ENCODE data around the gene PEX6.

The PEX6 gene

GRCh38 chr6:42974919-42975505, 4.0 kb downstream of the PEX6 start:
- DNase-seq (ENCODE audit: low read depth, low spot score), result no peak
- no peak overlapping the region for H3K27ac ChIP-seq (ENCODE audit: low read length)
- no peak overlapping the region for H3K4me3 ChIP-seq (ENCODE audit: low read length)
- H3K27me3 ChIP-seq (ENCODE audit: control insufficient read depth, insufficient read depth, low read length), result no peaks in the 10 kb centered on the region
- no CpG with 5 or more reads among the region's 5 CpGs for WGBS (ENCODE audit: insufficient coverage, insufficient read length)
- H3K4me1 ChIP-seq (ENCODE audit: control insufficient read depth, insufficient read depth, low read length), result no peaks in the 10 kb centered on the region
- no peaks in the 10 kb centered on the region for H3K36me3 ChIP-seq (ENCODE audit: control insufficient read depth, insufficient read depth, low read length)
- no peaks in the 10 kb centered on the region for H3K9me3 ChIP-seq (ENCODE audit: control insufficient read depth, insufficient read depth, low read length)

DNA sequence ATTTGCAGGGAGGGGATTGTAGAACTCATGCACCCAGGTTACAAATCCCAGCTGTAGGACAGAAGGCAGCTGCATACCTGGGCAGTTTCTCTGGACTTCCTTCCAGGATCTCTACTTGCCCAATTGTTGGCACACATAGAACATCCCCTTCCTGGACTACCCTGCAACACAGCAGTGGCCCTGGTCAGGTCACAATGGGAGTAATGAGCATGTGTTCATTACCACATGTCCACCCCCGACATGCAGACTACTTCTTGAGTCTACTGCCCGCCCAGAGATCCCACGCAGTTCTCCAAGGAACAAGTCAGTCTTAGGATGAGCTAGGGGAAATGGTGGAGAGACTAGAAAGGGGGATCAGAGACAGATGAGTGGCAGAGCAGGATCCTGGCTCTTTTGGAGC, 5.1 kb downstream of the PEX6 start:
- WGBS (ENCODE audit: insufficient coverage, insufficient read length), result no CpG with 5 or more reads among the region's 3 CpGs
- Histone ChIP-seq H3K4me1 (ENCODE audit: control insufficient read depth, insufficient read depth, low read length) (no peaks in the 10 kb centered on the region), H3K9me3 (ENCODE audit: control insufficient read depth, insufficient read depth, low read length) (no peaks in the 10 kb centered on the region), H3K27ac (ENCODE audit: low read length) (no peak overlapping the region), H3K36me3 (ENCODE audit: control insufficient read depth, insufficient read depth, low read length) (no peaks in the 10 kb centered on the region), H3K27me3 (ENCODE audit: control insufficient read depth, insufficient read depth, low read length) (no peaks in the 10 kb centered on the region), H3K4me3 (ENCODE audit: low read length) (no peak overlapping the region)
- no peak for DNase-seq (ENCODE audit: low read depth, low spot score)

DNA sequence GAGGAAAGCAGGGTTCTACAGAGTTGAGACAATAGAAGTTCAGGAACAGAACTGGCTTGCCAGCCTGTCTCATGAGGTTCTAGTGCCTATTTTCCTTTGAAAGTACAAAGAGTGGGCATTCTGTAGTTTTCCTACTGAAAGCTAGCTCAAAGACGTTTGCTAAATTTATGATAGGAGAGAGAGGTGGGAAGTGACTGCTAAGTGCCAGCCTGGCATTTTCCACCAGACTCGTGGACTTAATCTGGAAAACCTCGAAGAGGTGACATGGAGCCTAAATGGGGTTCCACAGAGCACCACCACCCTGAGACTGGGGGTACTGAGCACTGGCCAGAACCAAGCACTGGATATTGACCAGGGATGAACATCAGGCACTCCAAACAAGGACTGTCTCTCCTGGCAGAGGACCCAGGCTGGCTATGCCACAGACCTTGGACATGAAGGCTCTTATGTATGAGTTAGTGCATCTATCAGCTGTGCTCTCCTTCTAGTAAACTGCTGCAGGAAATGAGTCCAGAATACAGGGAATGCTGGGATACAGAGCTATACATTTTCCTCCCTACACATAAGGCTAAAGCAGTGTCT, 7.1 kb downstream of the PEX6 start:
- WGBS (ENCODE audit: insufficient coverage, insufficient read length), result no CpG with 5 or more reads among the region's 3 CpGs
- H3K4me1 ChIP-seq (ENCODE audit: control insufficient read depth, insufficient read depth, low read length), result no peaks in the 10 kb centered on the region

DNA sequence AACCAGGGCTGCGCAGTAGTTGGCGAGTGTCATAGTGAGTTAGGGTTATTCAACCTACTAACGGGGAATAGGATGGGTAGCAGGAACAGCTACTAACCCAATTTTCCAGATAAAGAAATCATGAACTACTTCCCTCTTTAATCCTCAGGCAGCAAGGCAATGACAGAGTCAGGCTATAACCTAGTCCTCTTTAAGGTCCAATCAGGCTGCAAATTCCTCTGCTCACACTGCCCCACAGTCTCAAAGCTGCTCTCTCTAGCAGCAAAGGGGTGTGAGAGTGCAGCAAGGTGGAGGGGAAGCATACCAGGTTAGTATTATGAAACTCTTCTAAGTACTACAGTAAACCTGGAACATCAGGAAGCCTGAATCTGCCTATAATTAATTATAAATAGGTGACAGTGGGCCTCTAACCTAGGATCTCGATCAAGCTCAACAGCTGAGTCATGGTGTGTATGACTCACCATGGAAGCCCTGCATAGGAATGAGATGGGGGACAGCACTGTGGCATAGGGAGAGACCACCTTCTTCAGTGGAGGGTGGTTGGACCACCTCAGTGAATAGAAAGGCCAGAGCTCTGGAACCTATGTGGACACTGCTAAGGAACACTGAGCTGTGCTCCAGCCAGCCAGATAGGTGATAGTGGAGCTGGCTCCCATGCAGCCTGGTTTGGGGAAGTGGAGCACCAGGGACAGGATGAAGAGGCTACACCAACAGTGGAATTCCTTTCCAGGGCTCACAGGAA, 7.9 kb downstream of the PEX6 start:
- Histone ChIP-seq H3K36me3 (ENCODE audit: control insufficient read depth, insufficient read depth, low read length) (peaks cover 3% of the 10 kb centered on the region; the same call in 1 of the 2 replicates), H3K9me3 (ENCODE audit: control insufficient read depth, insufficient read depth, low read length) (no peaks in the 10 kb centered on the region), H3K27me3 (ENCODE audit: control insufficient read depth, insufficient read depth, low read length) (no peaks in the 10 kb centered on the region), H3K4me1 (ENCODE audit: control insufficient read depth, insufficient read depth, low read length) (no peaks in the 10 kb centered on the region), H3K27ac (ENCODE audit: low read length) (no peak overlapping the region), H3K4me3 (ENCODE audit: low read length) (no peak overlapping the region)
- DNase-seq (ENCODE audit: low read depth, low spot score), result no peak
- no CpG with 5 or more reads among the region's 4 CpGs for WGBS (ENCODE audit: insufficient coverage, insufficient read length)

More for the DNA sequence above, 7.1 kb downstream of the PEX6 start:
- Histone ChIP-seq H3K4me3 (ENCODE audit: low read length) (no peak overlapping the region), H3K27ac (ENCODE audit: low read length) (no peak overlapping the region), H3K9me3 (ENCODE audit: control insufficient read depth, insufficient read depth, low read length) (no peaks in the 10 kb centered on the region), H3K27me3 (ENCODE audit: control insufficient read depth, insufficient read depth, low read length) (no peaks in the 10 kb centered on the region), H3K36me3 (ENCODE audit: control insufficient read depth, insufficient read depth, low read length) (peaks cover 3% of the 10 kb centered on the region; the same call in 1 of the 2 replicates)
- DNase-seq (ENCODE audit: low read depth, low spot score), result no peak

DNA sequence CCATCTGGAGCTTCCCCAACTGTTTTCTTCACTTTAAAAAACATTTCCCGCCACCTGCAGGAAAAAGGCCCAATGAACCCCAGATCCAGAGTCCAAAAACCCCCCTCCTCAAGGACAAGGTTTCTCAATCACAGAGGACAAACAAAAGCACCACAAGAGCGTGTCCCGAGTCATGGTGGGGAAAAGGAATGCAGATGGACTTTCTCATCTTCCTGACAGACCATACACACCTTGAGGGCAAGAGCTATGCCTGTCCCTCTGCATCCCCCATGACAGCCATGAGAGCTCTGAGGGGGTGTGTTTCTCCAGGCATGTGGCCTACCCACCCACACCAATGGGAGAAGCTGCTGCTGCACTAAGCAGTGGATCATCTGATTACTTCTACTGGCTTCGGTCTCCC, 9.0 kb downstream of the PEX6 start:
- Histone ChIP-seq H3K4me3 (ENCODE audit: low read length) (no peak overlapping the region), H3K9me3 (ENCODE audit: control insufficient read depth, insufficient read depth, low read length) (no peaks in the 10 kb centered on the region), H3K27me3 (ENCODE audit: control insufficient read depth, insufficient read depth, low read length) (no peaks in the 10 kb centered on the region), H3K4me1 (ENCODE audit: control insufficient read depth, insufficient read depth, low read length) (no peaks in the 10 kb centered on the region), H3K27ac (ENCODE audit: low read length) (no peak overlapping the region), H3K36me3 (ENCODE audit: control insufficient read depth, insufficient read depth, low read length) (peaks cover 3% of the 10 kb centered on the region; the same call in 1 of the 2 replicates)
- no CpG with 5 or more reads among the region's 4 CpGs for WGBS (ENCODE audit: insufficient coverage, insufficient read length)
- DNase-seq (ENCODE audit: low read depth, low spot score), result no peak

DNA sequence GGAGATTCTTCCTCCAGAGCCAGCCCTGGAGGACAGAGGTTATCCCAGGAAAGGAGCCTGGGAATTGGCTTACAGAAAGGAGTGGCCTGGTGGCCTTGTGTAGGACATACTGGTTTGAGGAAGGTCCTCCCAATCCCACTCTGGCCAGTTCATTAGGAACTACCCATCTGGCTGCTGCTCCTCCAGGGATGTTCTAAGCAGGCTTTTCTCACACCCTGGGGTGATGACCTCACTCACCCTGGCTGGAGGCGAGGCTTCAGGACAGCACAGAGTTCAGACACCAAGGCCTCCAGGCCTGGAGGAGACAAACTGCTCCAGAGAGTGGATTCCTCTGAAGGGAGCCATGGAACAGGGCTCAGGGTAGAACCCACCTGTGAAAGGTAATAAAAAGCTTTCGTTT, 9.6 kb downstream of the PEX6 start:
- Histone ChIP-seq H3K9me3 (ENCODE audit: control insufficient read depth, insufficient read depth, low read length) (no peaks in the 10 kb centered on the region), H3K4me3 (ENCODE audit: low read length) (no peak overlapping the region), H3K27ac (ENCODE audit: low read length) (no peak overlapping the region), H3K4me1 (ENCODE audit: control insufficient read depth, insufficient read depth, low read length) (no peaks in the 10 kb centered on the region), H3K27me3 (ENCODE audit: control insufficient read depth, insufficient read depth, low read length) (no peaks in the 10 kb centered on the region), H3K36me3 (ENCODE audit: control insufficient read depth, insufficient read depth, low read length) (peaks cover 3% of the 10 kb centered on the region; the same call in 1 of the 2 replicates)
- WGBS (ENCODE audit: insufficient coverage, insufficient read length), result no CpG with 5 or more reads among the region's 2 CpGs
- no peak for DNase-seq (ENCODE audit: low read depth, low spot score)

- no peaks in the 10 kb centered on the region for H3K27me3 ChIP-seq (ENCODE audit: control insufficient read depth, insufficient read depth, low read length)
- peaks cover 3% of the 10 kb centered on the region; the same call in 1 of the 2 replicates for H3K36me3 ChIP-seq (ENCODE audit: control insufficient read depth, insufficient read depth, low read length)
- H3K4me3 ChIP-seq (ENCODE audit: low read length), result no peak overlapping the region
- H3K9me3 ChIP-seq (ENCODE audit: control insufficient read depth, insufficient read depth, low read length), result no peaks in the 10 kb centered on the region
- WGBS (ENCODE audit: insufficient coverage, insufficient read length), result no CpG with 5 or more reads among the region's 4 CpGs
- no peak overlapping the region for H3K27ac ChIP-seq (ENCODE audit: low read length)
- H3K4me1 ChIP-seq (ENCODE audit: control insufficient read depth, insufficient read depth, low read length), result no peaks in the 10 kb centered on the region
- DNase-seq (ENCODE audit: low read depth, low spot score), result no peak
These were observed 10.2 kb downstream of the PEX6 start for GRCh38 chr6:42968783-42969182.

DNA sequence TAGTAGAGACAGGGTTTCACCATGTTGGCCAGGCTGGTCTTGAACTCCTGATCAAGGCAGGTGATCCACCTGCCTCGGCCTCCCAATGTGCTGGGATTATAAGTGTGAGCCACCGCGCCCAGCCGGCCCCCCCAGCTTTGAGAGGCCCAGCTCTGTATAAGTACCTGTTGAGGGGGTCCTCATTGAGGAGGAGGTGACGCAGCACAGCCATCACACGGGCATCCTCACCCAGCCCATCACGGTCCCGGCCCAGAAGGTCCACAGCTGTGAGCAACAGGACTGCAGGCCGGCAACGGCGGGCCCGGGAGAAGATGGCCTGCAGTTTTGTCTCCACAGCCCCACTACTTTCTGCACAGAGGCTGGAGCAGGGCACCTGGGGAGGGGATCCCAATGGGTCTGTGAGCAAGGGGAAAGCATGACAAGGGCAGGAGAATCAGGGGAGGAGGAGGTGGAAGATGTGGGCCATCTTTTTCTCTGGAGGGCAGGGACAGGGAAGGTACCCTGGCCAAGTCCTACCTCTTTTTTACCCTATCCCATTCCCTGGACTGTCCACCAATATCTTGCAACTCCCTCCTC, 10.8 kb downstream of the PEX6 start:
- no CpG with 5 or more reads among the region's 12 CpGs for WGBS (ENCODE audit: insufficient coverage, insufficient read length)

GRCh38 chr6:42967228-42967627, 11.8 kb downstream of the PEX6 start:
- no CpG with 5 or more reads among the region's 11 CpGs for WGBS (ENCODE audit: insufficient coverage, insufficient read length)
- no peak for DNase-seq (ENCODE audit: low read depth, low spot score)
- no peaks in the 10 kb centered on the region for H3K27me3 ChIP-seq (ENCODE audit: control insufficient read depth, insufficient read depth, low read length)
- peaks cover 3% of the 10 kb centered on the region; the same call in 1 of the 2 replicates for H3K36me3 ChIP-seq (ENCODE audit: control insufficient read depth, insufficient read depth, low read length)
- 0 out of 2 replicates have a peak, but pooled peaks cover 2% of the 10 kb centered on the region for H3K4me1 ChIP-seq (ENCODE audit: control insufficient read depth, insufficient read depth, low read length)
- H3K4me3 ChIP-seq (ENCODE audit: low read length), result no peak overlapping the region
- no peak overlapping the region for H3K27ac ChIP-seq (ENCODE audit: low read length)
- no peaks in the 10 kb centered on the region for H3K9me3 ChIP-seq (ENCODE audit: control insufficient read depth, insufficient read depth, low read length)

More for the DNA sequence above, 10.8 kb downstream of the PEX6 start:
- H3K4me1 ChIP-seq (ENCODE audit: control insufficient read depth, insufficient read depth, low read length), result 0 out of 2 replicates have a peak, but pooled peaks cover 2% of the 10 kb centered on the region
- no peak for DNase-seq (ENCODE audit: low read depth, low spot score)
- H3K9me3 ChIP-seq (ENCODE audit: control insufficient read depth, insufficient read depth, low read length), result no peaks in the 10 kb centered on the region
- H3K27me3 ChIP-seq (ENCODE audit: control insufficient read depth, insufficient read depth, low read length), result no peaks in the 10 kb centered on the region
- peaks cover 3% of the 10 kb centered on the region; the same call in 1 of the 2 replicates for H3K36me3 ChIP-seq (ENCODE audit: control insufficient read depth, insufficient read depth, low read length)
- no peak overlapping the region for H3K27ac ChIP-seq (ENCODE audit: low read length)
- no peak overlapping the region for H3K4me3 ChIP-seq (ENCODE audit: low read length)

DNA sequence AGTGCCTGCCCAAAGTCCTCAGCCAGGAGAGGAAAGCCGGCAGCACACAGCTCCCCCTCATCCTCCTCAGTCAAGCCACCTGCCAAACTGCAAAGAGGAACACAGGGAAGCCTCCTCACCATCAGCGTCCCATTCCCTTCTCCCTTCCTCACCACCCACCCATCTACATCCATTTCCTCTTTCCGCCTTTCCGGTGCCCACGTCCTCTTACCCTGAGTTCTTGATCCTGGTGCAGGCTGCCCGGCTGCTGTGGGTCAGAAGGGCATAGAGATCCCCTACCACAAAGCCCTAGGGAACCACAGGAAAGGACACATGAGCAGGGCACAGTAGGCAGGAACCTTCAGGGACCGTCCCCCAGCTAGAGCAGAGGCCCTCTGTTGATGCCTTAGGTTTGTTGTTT, 12.4 kb downstream of the PEX6 start:
- no peaks in the 10 kb centered on the region for H3K9me3 ChIP-seq (ENCODE audit: control insufficient read depth, insufficient read depth, low read length)
- H3K4me3 ChIP-seq (ENCODE audit: low read length), result no peak overlapping the region
- no peaks in the 10 kb centered on the region for H3K27me3 ChIP-seq (ENCODE audit: control insufficient read depth, insufficient read depth, low read length)
- H3K36me3 ChIP-seq (ENCODE audit: control insufficient read depth, insufficient read depth, low read length), result peaks cover 3% of the 10 kb centered on the region; the same call in 1 of the 2 replicates
- H3K4me1 ChIP-seq (ENCODE audit: control insufficient read depth, insufficient read depth, low read length), result 0 out of 2 replicates have a peak, but pooled peaks cover 2% of the 10 kb centered on the region
- no peak for DNase-seq (ENCODE audit: low read depth, low spot score)
- 87% methylated on average over 3 of the region's 7 CpGs for WGBS (ENCODE audit: insufficient coverage, insufficient read length)
- H3K27ac ChIP-seq (ENCODE audit: low read length), result no peak overlapping the region

Measured in iPS DF 6.9 (cell line).